ENCODE data around the gene SERPINI2.

The SERPINI2 gene

GRCh38 chr3:167466966-167467365, 6.9 kb downstream of the SERPINI2 start:
- H3K27ac ChIP-seq (ENCODE audit: extremely low read depth, low read depth, low read length), result no peak overlapping the region
- no peak overlapping the region for H3K4me3 ChIP-seq (ENCODE audit: low read depth, low read length)
- H3K9me3 ChIP-seq (ENCODE audit: control insufficient read depth, insufficient read depth, low read depth, low read length), result no peaks in the 10 kb centered on the region
- no peaks in the 10 kb centered on the region for H3K4me1 ChIP-seq (ENCODE audit: control insufficient read depth, insufficient read depth, low read length)
- H3K36me3 ChIP-seq (ENCODE audit: control insufficient read depth in 2 of 2, insufficient read depth in 1 of 2, low read length in 2 of 2), result no peaks in the 10 kb centered on the region
- POLR2A ChIA-PET, result no interaction called here
- CTCF ChIA-PET, result no interaction called here
- no peak for TF ChIP-seq TRIM28 (IDR thresholded peaks at IDR 0.05; ENCODE audit: borderline replicate concordance, low read length)

- H3K36me3 ChIP-seq (ENCODE audit: control insufficient read depth in 2 of 2, insufficient read depth in 1 of 2, low read length in 2 of 2), result no peaks in the 10 kb centered on the region
- ChIA-PET CTCF (no interaction called here), POLR2A (no interaction called here)
- no peaks in the 10 kb centered on the region for H3K9me3 ChIP-seq (ENCODE audit: control insufficient read depth, insufficient read depth, low read depth, low read length)
- no peak for TF ChIP-seq ZNF10 (tag by site-specific recombination; IDR thresholded peaks at IDR 0.05)
- no peak for TF ChIP-seq ZNF785 (tag by site-specific recombination; IDR thresholded peaks at IDR 0.05)
- no peak for TF ChIP-seq TCF7L2 (IDR thresholded peaks at IDR 0.05; ENCODE audit: borderline replicate concordance, low read depth, low read length)
- TF ChIP-seq ZNF398 (tag by site-specific recombination; IDR thresholded peaks at IDR 0.05), result no peak
- no peak for TF ChIP-seq ZNF302 (tag by site-specific recombination; IDR thresholded peaks at IDR 0.05; ENCODE audit: low read depth)
- TF ChIP-seq GLI4 (tag by site-specific recombination; IDR thresholded peaks at IDR 0.05), result no peak
- no peaks in the 10 kb centered on the region for H3K4me1 ChIP-seq (ENCODE audit: control insufficient read depth, insufficient read depth, low read length)
- H3K4me3 ChIP-seq (ENCODE audit: low read depth, low read length), result no peak overlapping the region
- no peak overlapping the region for H3K27ac ChIP-seq (ENCODE audit: extremely low read depth, low read depth, low read length)
Measured at GRCh38 chr3:167456157-167456799, 17.6 kb downstream of the SERPINI2 start.

GRCh38 chr3:167453815-167454214, 20.0 kb downstream of the SERPINI2 start:
- no peak overlapping the region for H3K4me3 ChIP-seq (ENCODE audit: low read depth, low read length)
- H3K36me3 ChIP-seq (ENCODE audit: control insufficient read depth in 2 of 2, insufficient read depth in 1 of 2, low read length in 2 of 2), result no peaks in the 10 kb centered on the region
- ChIA-PET CTCF (interaction anchor here (0.9 kb wide), 1 partner anchor 74 kb away, joined by 3 read pairs; the partner anchor contains the start of gene ZBBX), POLR2A (no interaction called here)
- H3K9me3 ChIP-seq (ENCODE audit: control insufficient read depth, insufficient read depth, low read depth, low read length), result no peaks in the 10 kb centered on the region
- no peak for TF ChIP-seq PBX3 (CRISPR knock-in tag; IDR thresholded peaks at IDR 0.05)
- TF ChIP-seq ZNF560 (tag by site-specific recombination; IDR thresholded peaks at IDR 0.05; ENCODE audit: borderline replicate concordance), result no peak
- no peak for TF ChIP-seq ZNF670 (tag by site-specific recombination; IDR thresholded peaks at IDR 0.05; ENCODE audit: low read depth)
- no peak for TF ChIP-seq ZNF114 (tag by site-specific recombination; IDR thresholded peaks at IDR 0.05)
- no peak for TF ChIP-seq ZNF585B (tag by site-specific recombination; IDR thresholded peaks at IDR 0.05)
- TF ChIP-seq ZNF214 (tag by site-specific recombination; IDR thresholded peaks at IDR 0.05; ENCODE audit: borderline replicate concordance), result no peak
- no peak for TF ChIP-seq ZNF473 (tag by site-specific recombination; IDR thresholded peaks at IDR 0.05)
- no peak for TF ChIP-seq ZNF335 (tag by site-specific recombination; conservative IDR thresholded peaks at IDR 0.05)
- H3K27ac ChIP-seq (ENCODE audit: extremely low read depth, low read depth, low read length), result no peak overlapping the region
- no peaks in the 10 kb centered on the region for H3K4me1 ChIP-seq (ENCODE audit: control insufficient read depth, insufficient read depth, low read length)

- no peak overlapping the region for H3K4me3 ChIP-seq (ENCODE audit: low read depth, low read length)
- POLR2A ChIA-PET, result no interaction called here
- H3K4me1 ChIP-seq (ENCODE audit: control insufficient read depth, insufficient read depth, low read length), result no peaks in the 10 kb centered on the region
- TF ChIP-seq ZNF530 (tag by site-specific recombination; IDR thresholded peaks at IDR 0.05; ENCODE audit: low read depth) (no peak), ZNF362 (tag by site-specific recombination; IDR thresholded peaks at IDR 0.05) (no peak), ZNF585B (tag by site-specific recombination; IDR thresholded peaks at IDR 0.05) (no peak), ZNF19 (tag by site-specific recombination; IDR thresholded peaks at IDR 0.05; ENCODE audit: low read depth) (no peak), ZBTB11 (tag by site-specific recombination; conservative IDR thresholded peaks at IDR 0.05; ENCODE audit: low read depth) (no peak), ZNF549 (tag by site-specific recombination; IDR thresholded peaks at IDR 0.05) (no peak), ZNF837 (tag by site-specific recombination; IDR thresholded peaks at IDR 0.05) (no peak)
- CTCF ChIA-PET, result no interaction called here
- H3K9me3 ChIP-seq (ENCODE audit: control insufficient read depth, insufficient read depth, low read depth, low read length), result no peaks in the 10 kb centered on the region
- H3K36me3 ChIP-seq (ENCODE audit: control insufficient read depth in 2 of 2, insufficient read depth in 1 of 2, low read length in 2 of 2), result no peaks in the 10 kb centered on the region
- H3K27ac ChIP-seq (ENCODE audit: extremely low read depth, low read depth, low read length), result no peak overlapping the region
Measured at GRCh38 chr3:167451282-167451681, 22.6 kb downstream of the SERPINI2 start.

Measured in HEK293 (cell line).